ENCODE data around the gene MAN1A1.

MAN1A1 gene

DNA sequence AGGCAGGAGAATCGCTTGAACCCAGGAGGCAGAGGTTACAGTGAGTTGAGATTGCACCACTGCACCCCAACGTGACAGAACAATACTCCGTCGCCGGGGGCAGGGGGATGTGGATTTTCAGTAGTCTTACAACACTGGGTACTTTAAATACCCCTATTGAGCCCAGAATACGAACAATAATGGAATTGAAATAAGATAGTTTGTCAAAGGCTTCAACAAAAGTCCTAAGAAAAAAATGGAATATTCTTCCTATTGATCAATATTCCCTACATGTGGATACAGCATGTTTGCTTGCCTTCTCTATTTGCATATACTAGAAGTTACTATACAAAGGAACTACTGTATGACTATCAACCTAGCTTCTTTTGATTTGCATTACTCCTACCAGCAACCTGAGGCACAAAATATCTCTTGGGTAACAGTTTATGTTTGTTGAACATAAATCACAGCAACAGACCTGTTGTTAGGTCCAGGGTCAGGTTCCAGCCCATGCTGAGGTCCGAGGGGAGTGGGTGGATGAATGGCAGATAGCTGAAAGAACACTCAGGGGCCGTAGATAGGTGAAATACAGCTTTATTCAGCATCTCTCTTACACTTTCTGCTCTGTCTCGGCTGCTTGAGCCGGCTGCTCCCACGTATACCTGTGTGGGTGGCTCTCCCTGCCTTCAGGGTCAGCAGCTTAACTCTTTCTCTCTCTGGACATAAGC, 23.8 kb downstream of the MAN1A1 start:
- no peak for DNase-seq (ENCODE audit: low spot score)

DNA sequence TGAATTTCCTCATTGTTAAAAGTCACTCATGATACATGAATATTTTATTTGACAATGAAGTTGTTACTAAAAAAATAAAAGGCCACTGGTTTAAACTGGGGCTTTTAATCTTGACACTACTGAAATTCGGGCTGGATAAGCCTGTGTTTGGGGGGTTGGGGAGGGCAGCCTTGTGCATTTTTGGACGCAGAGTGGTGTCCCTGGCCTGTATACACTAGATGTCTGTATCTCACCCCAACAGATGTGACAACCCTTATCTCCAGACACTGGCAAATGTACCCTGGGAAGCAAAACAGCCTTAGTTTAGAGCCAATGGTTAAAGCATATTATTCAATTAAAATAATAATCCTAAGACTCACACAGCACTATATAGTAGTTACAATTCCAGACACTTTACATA, 24.8 kb downstream of the MAN1A1 start:
- no peak for DNase-seq (ENCODE audit: low spot score)

DNA sequence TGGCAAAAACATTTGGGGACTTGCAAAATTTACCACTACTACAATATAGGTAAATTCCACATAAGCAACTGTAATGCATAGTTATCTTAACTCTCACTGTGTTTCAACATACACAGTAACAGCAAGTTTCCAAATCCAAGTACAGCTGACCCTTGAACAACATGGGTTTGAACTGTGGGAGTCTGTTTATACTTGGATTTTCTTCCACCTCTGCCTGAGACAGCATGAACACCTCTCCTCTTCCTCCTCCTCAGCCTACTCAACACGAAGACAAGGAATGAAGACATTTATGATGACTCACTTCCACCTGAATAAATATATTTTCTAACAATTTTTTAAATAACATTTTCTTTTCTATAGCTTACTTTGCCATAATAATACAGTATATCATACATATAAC, 25.6 kb downstream of the MAN1A1 start:
- no peak for DNase-seq (ENCODE audit: low spot score)

DNA sequence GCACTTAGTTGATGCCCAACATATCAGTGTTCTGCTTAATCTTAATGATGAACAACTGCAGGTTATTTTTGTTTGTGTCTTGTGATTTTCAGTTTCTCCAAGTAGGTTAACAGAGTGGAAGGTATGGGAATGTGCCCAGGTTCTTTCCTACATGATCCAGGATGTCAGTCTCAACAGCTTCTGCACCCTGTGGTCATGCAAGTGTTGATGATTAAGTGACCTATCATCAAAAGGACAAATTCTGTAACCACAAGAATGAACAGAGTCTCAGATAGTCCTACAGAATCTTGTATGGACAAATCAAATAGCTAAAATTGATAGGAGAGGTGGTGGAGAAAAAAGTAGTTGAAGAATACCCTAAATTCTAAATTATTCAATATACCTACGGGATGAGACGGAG, 26.1 kb downstream of the MAN1A1 start:
- DNase-seq (ENCODE audit: low spot score): no peak

DNA sequence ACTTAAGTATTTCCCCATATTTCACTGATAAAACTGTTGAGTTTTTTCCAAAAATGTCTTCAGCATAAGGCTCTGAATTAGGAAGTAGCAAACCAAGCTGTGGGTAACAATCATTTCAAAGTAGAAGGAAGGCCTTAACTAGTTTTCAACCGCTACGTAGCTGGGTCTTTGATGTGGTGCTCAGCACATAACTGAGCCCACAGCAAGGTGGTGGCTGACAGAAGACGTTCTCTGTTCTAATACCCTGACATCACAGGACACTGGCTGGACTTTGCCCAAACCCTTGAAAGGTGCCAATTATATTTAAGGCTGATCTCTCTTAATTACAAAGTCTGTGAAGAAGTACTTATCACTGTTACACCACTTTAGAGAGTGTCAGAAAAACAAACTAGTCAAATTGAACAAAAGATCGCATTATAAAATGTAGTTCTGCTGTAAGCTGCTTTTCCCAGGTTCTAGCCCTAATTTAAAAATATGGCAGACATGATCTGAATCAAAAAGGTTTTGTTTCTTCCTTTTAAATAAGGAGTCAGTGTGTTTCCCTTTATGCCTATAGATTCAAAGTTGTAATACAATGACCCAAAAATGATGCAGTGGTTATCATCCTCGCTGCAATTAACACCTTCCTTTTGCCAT, 26.7 kb downstream of the MAN1A1 start:
- no peak for DNase-seq (ENCODE audit: low spot score)

DNA sequence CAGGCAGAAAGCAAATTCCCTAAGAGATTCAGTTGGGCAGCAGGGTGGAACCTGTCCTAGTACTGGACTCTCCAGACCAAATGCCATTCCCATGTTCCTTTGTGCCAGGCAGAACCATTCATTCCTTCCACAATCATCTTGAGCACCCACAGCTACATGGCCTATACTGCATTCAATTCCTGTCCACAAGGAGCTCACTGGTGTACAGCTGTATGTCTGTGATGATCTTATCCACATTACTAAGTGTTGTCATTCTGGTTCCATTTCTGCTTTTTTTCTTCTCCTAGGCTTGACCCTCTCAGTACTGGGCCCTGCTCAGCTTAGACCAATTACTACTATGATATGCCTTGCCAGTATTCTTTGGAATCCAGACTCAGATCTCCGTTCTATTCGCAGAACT, 27.5 kb downstream of the MAN1A1 start:
- DNase-seq (ENCODE audit: low spot score): no peak

DNA sequence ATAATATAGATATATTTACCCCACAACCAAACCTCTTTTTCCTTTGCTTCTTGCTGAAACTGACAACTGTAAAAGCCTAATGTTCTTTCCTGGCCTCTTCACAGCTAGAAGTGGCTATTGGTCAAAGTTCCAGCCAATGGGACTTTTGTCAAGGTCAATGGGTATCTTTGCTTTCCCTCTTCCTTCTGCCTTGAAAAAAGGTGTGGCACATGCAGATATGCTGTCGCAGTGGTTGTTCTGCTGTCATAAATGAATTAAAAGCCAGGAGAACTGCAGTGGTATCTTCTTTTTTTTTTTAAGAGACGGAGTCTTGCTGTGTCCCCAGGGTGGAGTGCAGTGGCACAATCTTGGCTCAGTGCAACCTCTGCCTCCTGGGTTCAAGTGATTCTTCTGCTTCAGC, 29.9 kb downstream of the MAN1A1 start:
- no peak for DNase-seq (ENCODE audit: low spot score)

DNA sequence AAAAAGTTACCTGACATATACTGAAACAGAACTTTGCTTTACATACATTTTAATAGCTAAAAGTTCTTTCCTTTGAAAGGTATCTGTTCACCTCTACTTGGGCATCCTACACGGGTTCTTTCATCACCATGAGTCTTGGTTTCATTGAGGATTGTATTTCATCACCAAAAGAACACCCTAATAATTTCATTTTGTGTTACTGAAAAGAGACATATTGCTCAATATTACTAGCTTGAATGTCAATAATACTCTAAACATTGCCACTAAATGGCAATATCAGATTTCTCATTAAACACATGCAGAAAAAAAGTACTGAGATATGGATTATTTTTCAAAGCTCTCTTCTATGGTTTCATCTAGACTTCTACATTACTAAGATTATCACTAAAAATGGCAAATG, 30.8 kb downstream of the MAN1A1 start:
- no peak for DNase-seq (ENCODE audit: low spot score)

DNA sequence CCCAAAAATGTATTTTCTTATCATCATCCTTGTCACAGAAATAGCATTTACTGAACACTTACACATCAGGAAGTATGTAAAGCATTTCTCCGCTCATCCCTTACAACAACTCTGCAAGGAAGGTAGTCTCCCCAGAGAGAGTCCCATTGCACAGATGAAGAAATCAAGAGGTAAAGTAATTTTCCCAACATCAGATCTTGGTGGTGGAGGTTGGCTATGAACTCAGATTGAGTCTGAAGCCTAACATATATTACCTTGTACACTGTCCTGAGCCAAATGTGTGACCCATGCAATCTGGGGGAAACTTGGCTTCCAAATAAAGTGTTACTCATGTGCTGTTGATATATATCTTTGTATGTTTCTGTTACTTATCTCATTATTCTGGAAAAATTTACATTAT, 31.4 kb downstream of the MAN1A1 start:
- DNase-seq (ENCODE audit: low spot score): no peak

DNA sequence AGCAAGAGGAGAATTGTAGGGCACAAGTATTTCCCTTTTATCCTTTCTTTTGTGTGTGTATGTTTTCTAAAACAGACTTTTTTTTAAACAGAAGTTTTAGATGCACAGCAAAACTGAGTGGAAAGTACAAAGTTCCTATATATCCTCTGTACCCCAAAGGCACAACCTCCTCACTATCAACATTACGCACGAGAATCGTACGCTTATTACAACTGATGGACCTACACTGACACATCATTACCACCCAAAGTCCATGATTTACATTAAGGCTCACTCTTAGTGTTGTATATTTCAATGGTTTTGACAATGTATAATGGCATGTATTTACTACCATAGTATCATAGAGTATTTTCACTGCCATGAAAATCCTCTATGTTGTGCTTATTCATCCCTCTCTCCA, 32.6 kb downstream of the MAN1A1 start:
- DNase-seq (ENCODE audit: low spot score): no peak

DNA sequence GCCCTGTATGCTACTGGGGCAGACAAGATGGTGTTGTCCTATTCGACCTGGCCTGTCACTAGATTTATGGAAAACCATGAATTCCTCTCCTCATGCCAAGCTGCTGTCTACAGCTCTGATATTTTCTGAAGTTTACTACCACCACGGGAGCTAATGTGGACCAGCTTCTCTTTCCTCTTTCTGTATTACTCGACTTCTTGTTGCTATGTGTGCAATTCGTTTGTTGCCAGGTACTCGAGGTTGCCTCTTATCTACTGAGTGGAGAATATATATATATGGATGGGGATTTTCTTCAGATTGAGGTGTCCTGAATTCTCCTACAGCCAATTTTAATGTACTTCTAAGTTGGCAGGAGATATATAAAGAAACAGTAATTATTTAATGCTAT, 34.7 kb downstream of the MAN1A1 start:
- DNase-seq (ENCODE audit: low spot score): no peak

DNA sequence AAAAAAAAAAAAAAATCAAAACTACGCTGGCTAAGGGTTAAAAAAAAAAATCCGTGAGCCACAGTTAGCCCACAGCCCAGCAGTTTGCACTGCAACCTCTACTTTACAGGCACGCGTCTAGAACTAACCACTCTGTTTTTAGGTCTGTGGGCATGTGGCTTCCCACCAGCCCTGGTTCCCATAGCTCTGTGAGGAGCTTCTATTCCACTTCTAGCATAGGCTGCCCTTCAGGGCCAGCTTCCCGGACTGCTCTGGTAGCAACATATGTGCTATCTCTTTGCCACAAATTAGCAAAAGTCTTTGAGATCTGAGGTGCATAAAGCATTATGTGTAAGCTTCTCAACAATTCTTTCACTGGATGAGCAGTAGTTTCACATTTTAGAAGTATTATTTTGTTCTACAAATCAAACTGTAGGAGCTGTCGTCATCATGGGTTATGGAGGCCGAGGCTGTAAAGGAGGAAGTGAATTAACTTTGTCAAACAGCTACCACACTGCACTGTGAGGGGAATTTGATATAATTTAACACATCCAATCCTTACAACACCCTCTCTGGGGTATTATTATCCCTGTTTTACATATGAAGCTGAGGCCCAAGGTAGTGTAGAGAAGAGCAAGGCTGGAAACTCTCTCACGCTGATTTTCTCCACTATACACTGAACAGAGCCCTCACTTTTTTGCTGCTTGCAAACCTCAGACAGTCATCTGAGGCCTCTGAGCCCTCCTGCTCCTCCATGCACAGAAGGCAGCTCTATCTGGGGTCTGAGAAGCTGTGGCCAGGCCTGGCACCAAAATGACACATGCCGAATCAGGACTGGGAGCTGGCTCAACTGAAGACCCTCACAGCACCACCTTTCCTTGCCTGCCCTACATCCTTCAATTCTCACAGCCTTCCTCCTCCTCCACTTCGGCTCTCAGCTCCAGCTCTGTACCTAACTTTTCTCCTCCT, 35.4 kb downstream of the MAN1A1 start:
- DNase-seq (ENCODE audit: low spot score): no peak

DNA sequence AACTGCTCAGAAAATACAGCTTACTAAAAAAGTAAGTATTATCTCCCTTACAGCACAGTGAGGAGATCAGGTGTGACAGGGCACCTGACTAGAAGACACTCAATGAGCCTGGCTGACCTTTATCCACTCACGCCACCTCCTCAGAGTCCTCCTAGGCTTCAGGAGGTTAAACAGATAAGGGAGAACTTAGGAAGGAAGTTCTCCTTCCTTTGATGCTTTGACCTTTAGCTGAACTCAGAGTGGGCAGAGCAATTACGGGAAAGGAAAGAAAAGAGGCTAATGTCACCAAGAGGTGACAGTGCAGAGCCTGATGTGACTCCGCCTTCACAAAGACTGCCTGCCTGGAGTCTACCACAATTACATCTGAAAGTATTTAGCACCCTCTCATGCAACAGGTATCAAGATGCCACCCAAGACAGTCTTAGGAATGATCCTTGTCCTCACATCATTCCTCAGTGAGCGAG, 36.7 kb downstream of the MAN1A1 start:
- DNase-seq (ENCODE audit: low spot score): no peak

DNA sequence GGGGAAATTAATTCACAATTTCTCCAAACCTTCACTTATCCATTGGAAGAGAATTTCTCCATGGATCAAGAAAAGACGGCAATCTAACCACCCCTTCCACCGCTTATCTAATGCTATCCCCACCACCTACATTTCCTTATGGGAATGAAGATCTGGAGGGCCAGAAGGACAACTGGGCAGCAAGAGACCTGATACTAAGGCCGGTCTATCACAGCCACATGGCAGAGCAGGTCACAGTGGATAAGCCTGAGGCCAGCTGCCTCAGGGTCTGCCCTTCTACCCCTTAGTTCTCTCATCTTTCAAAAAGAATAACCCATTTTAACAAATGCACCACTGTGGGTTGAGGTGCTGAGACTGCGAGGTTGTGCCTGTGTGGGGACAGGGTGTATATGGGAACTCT, 37.1 kb downstream of the MAN1A1 start:
- DNase-seq (ENCODE audit: low spot score): no peak

DNA sequence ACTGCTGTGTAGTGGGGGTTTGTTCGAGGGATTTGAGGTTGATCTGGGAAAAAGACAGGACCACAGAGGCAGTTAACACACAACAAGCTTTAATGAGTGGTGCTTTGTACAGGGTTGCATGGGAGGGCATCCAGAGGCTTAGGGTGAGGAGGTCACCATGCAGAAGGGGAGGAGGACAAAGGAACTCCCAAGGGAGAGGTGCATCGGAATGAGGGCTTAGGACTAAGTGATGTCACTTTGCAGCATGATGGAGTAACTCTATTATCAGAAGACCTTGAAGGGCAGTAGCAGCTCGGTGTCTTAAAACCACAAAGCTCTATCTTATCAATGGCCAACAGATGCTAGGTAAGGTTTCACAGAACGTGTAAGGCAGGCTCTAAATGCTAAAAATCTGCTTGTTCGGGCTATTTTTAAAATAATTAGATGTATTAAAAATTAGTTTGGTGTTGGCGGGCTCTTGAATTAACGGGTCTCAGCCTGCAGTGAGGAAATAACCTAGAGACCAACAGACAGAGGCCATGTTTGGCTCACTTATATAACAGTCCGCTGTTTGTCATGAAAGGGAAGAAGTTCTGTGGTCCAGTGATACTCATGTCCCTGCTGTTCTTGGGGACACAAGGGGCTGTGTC, 37.9 kb downstream of the MAN1A1 start:
- DNase-seq (ENCODE audit: low spot score): no peak

DNA sequence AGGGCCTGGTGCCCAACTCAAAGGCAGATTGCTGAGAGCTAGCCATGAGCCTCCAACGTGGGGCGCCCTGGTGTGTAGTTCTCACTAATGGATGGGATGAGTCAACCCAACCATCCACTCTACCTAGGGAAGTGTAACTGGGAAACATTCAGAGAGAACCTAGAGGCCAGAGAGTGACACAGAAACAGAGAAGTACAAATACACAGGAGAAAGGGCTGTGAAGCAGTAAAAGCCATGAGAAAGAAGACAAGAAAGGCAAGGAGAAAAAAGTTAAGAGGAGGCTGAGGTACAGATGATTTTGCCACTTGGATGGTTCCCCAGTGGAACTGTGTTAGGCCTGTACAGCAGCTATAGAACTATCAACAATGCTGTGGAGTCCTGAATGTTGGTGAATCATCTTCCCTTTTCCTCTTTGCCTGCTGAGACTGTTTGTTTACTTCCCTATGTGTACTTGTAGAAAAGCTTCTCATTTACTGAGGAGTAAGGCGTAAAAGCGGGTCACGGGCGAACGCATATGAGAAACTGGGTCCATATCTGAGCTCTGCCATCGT, 39.0 kb downstream of the MAN1A1 start:
- no peak for DNase-seq (ENCODE audit: low spot score)

DNA sequence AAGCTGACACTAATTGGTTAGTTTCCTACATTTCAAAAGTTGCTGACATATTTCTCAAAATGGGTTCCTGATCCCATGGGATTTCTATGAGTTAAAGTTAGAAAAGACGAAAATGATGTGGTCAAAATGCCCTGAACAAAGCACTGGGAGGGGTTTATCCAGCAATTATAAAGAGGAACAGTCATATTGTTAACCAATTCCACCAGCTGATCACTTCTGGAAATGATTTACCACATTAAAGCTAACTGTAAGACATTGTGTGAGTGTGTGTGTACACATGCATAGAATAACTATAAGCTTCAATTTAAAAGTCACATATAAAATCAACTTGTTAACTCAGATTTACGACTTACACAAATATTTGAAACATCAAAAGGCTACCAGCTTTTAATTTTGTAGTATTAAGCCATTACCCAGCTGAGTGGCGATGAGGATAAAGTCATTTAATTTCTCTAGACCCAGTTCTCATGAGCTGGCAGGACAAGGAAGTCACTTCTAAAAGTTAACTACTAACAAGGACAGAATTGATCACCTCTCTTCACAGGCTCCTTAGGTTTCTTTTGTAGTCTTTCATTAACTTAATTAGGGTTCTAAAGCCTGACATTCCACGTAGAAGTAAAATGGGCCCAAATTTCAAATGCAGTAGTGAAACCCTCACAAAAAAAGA, 40.4 kb downstream of the MAN1A1 start:
- DNase-seq (ENCODE audit: low spot score): no peak

DNA sequence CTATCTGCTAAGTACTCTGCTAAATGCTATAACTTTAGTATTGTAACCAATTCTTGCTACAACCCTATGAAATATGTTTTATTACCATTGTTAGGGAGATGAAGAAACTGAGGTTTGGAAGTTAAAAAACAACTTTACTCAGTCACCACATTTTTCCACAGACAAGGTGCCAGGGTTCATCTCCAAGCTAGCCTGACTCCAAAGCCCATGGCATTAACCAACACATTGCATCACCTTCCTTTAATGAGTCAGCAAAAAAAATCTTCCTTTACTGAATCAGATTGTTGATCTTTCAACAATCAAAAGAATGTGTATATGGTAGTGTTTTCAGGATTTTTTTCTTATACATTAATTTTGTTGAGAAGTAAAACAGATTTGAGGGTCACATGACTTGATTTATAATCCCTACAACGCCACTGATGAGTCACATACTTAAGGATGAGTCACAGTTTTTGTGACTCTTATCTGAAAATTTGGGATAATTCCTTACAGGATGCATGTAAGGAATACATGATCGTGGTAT, 41.5 kb downstream of the MAN1A1 start:
- DNase-seq (ENCODE audit: low spot score): peak; percentile 44

DNA sequence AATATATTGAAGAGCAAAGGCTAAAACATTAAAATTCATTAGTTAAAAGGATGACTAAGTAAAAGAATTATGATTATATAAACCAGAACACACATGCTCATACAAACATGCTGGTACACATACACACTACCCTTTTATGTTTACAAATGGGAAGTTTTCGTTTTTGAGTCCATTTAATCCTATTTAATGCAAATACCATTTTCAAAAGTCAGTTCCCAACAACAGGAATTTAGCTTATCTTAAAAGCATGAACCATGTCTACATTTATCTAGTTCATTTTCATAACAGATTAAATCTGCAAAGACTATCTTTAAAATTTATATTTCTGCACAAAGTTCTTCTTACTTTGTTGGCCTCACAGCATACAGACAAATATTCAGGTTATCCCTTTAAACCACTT, 42.5 kb downstream of the MAN1A1 start:
- DNase-seq (ENCODE audit: low spot score): no peak

DNA sequence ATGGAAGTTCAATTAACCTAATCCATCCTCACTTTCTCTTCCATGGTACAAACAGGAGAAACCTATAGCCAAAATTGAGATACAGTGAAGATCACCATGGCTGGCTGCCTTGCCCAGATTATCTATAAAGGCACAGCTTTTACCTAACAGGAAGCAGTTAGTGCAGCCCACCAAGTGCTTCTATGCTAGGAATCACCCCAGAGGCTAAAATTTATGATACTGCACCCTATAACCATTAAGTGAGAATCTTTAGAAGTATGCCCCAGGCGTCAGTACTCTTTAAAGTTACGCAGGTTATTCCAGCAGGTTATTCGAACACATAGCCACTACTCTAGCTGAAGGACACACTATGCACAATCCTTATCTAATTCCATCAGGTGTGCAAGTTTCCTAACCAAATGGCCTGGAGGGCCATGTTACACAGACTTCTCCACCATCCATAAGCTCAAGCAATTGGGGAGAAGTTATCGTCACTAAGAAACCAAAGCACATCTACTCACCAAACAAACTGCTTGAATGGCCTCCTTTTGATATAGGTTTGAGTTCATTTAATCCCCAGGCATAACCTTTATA, 43.1 kb downstream of the MAN1A1 start:
- DNase-seq (ENCODE audit: low spot score): no peak
